NB4 (cell line): ENCODE data around the gene FGFR4.

Source experiments
- DNase-seq: peaks from one replicate; pipeline ENCODE4 v3.0.0; 2010; ENCODE audit warnings: low read depth
- H3K4me3 ChIP-seq: one replicate; pipeline ENCODE4 v1.5.1; 2011; ENCODE audit warnings: mild to moderate bottlenecking, low read depth, low read length, moderate library complexity
- CTCF ChIP-seq: IDR thresholded peaks from one replicate; pipeline ENCODE4 v1.5.1; 2012; ENCODE audit warnings: low read depth, low read length
- MAX ChIP-seq: IDR thresholded peaks from 2 replicates; pipeline ENCODE4 v1.6.1; 2011; ENCODE audit warnings: low read depth, low read length
- MYC ChIP-seq: IDR thresholded peaks from 2 replicates; pipeline ENCODE4 v1.6.1; 2011; ENCODE audit warnings: low read depth, low read length
- POLR2A ChIP-seq: IDR thresholded peaks from 2 replicates; pipeline ENCODE4 v1.6.1; 2011; ENCODE audit warnings: mild to moderate bottlenecking; ENCODE audit not compliant: insufficient read length; ENCODE audit errors: extremely low read depth

FGFR4 gene

GRCh38 chr5:177086654-177087397 lies at the start of gene FGFR4:
FGFR4 (plus strand) TSS chr5:177086915; CDS start chr5:177089603, 2,688 bp downstream.
- H3K4me3 ChIP-seq, result no peak within 1 kb of the TSS
- peak; percentile 21; the same call in 1 of the 2 replicates for TF ChIP-seq MYC
- peak; percentile 18 for TF ChIP-seq POLR2A
- TF ChIP-seq MAX, result no peak
- TF ChIP-seq CTCF, result peak; percentile 55
- peak; percentile 72 for DNase-seq

- H3K4me3 ChIP-seq, result no peak overlapping the region
- no peak for DNase-seq
- TF ChIP-seq MYC (no peak), MAX (no peak), CTCF (no peak)
Observed at GRCh38 chr5:177036921-177037320, 49.8 kb upstream of the FGFR4 start.

- H3K4me3 ChIP-seq, result no peak overlapping the region
- TF ChIP-seq MAX, result no peak
- TF ChIP-seq CTCF, result no peak
- no peak for TF ChIP-seq POLR2A
- TF ChIP-seq MYC, result no peak
- no peak for DNase-seq
Observed at GRCh38 chr5:177040814-177041420, 45.8 kb upstream of the FGFR4 start.

GRCh38 chr5:177041936-177042335 lies 44.8 kb upstream of the FGFR4 start:
- TF ChIP-seq CTCF (no peak), POLR2A (no peak), MYC (no peak), MAX (no peak)
- H3K4me3 ChIP-seq, result no peak overlapping the region
- DNase-seq, result no peak

- no peak overlapping the region for H3K4me3 ChIP-seq
- TF ChIP-seq CTCF (no peak), MYC (no peak), MAX (no peak), POLR2A (no peak)
- DNase-seq, result no peak
Observed at GRCh38 chr5:177043114-177043513, 43.6 kb upstream of the FGFR4 start.
